ENCODE results near the gene SLC5A11. TPM values are rescaled to one million over a fixed set of nuclear protein-coding genes. Genes with fewer than 3 reads are reported as not detected.

SLC5A11 gene
- 0.12 TPM in 1 of 2 replicates, not detected in the other for total RNA-seq

DNA sequence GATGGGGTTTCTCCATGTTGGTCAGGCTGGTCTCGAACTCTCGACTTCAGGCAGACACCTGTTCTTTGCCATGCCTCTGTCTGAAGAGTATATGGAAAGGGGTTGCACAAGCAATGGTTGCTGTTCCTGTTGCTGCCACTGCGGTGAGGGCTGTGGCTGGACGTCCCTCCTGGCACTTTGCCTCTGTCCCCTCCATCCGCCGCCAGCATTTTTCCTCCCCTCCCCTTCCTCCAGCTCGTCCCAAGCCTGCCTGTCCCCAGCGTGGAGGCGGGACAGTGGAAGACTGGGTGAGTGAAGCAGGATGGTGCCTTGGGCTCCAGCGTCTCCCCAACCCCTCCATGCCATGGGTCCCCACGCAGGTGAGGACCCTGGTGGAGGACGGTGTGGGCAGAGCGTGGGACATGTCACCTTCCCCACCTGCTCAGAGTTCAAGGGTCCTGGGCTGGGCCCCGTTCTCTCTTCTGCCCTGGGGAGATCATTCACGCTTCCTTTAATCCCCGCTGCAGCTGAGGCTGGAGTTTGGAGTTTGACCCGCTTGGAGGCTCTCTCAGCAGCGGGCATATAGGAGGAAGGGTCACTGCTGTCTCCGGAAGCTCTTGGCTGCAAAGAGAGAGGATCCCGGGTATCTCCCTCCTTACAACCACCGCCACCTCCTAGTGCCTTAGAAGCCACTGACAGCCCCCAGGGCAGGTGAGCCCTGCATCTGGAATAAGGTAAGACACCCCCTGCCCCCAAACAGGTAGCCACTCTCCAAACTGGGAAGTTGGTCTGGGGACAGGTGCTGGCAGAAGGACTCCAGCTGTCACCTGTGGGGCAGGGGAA, at the start of gene SLC5A11:
TSS of gene SLC5A11 (plus strand) at position 238 of the 822 bp plus-strand sequence. CDS start 12,681 bp downstream, outside the sequence.

Other genes starting within 250 kb of the SLC5A11 start
- gene TNRC6A, start 116.3 kb upstream of the SLC5A11 start, total RNA-seq: 31.0 and 55.5 TPM in 2 replicates
- 34.9 and 35.0 TPM in 2 replicates for gene ARHGAP17, start 169.4 kb downstream of the SLC5A11 start, total RNA-seq